Measurements from ENCODE around the gene WDR46. TPM values are rescaled to one million over a fixed set of nuclear protein-coding genes. Genes with fewer than 3 reads are reported as not detected.
A peak's percentile ranks its signal among the peaks of the same experiment; 100 is the strongest.

Gene WDR46
- total RNA-seq, 1 experiment from 2014 or later: 99.2 TPM

- Histone ChIP-seq H3K9ac (ENCODE audit: extremely low read depth, insufficient read length, low read length) (peak overlapping the region; percentile 99), H3K27ac (ENCODE audit: insufficient read length, low read depth, low read length) (peak overlapping the region; percentile 59), H3K23me2 (ENCODE audit: insufficient read length, low read depth, low read length, poor library complexity, severe bottlenecking) (peaks cover 13% of the 10 kb centered on the region), H3K79me1 (ENCODE audit: insufficient read depth, low read depth, low read length, poor library complexity, severe bottlenecking) (no peaks in the 10 kb centered on the region), H2AFZ (ENCODE audit: low read length) (no peak overlapping the region), H3K4me2 (ENCODE audit: insufficient read depth, insufficient read length, low read length) (peak overlapping the region; percentile 86), H3K4ac (ENCODE audit: low read depth, low read length) (no peak overlapping the region), H2BK120ac (ENCODE audit: low read depth, low read length, poor library complexity, severe bottlenecking) (no peak overlapping the region), H3K9me3 (ENCODE audit: control insufficient read depth, low read depth, low read length) (no peaks in the 10 kb centered on the region), H2BK5ac (ENCODE audit: insufficient read length, low read length) (no peak overlapping the region), H3K27me3 (ENCODE audit: insufficient read depth, low read length) (no peaks in the 10 kb centered on the region), H4K20me1 (ENCODE audit: control insufficient read depth, insufficient read depth, insufficient read length) (no peaks in the 10 kb centered on the region), H2BK20ac (ENCODE audit: low read depth, low read length, poor library complexity, severe bottlenecking) (no peak overlapping the region), H4K5ac (ENCODE audit: insufficient read length, low read depth, low read length) (no peak overlapping the region), H4K91ac (ENCODE audit: insufficient read length, low read depth, low read length) (no peak overlapping the region), H2BK15ac (ENCODE audit: low read depth, low read length) (no peak overlapping the region), H2BK12ac (ENCODE audit: insufficient read length, low read depth, low read length) (no peak overlapping the region), H3K14ac (ENCODE audit: insufficient read depth, low read length) (no peak overlapping the region), H4K8ac (replicated peaks; ENCODE audit: insufficient read length, low read depth, low read length) (no peak overlapping the region), H3K79me2 (ENCODE audit: insufficient read depth, low read length) (peaks cover 23% of the 10 kb centered on the region; the same call in 1 of the 2 replicates), H3K56ac (ENCODE audit: insufficient read length, low read depth, low read length) (no peak overlapping the region), H3K4me1 (ENCODE audit: insufficient read depth, low read length) (no peaks in the 10 kb centered on the region; the same call in 1 of the 2 replicates), H3K18ac (ENCODE audit: insufficient read length, low read depth, low read length) (no peak overlapping the region), H3T11ph (ENCODE audit: low read length) (no peak overlapping the region), H2AK5ac (ENCODE audit: insufficient read length, low read length) (no peak overlapping the region), H3K23ac (ENCODE audit: insufficient read length, low read depth, low read length) (no peak overlapping the region)
- no peak for DNase-seq
- no CpG with 5 or more reads among the region's 11 CpGs for WGBS (ENCODE audit: extremely low coverage, insufficient read length, low lambda C conversion rate)
- no peaks in the 10 kb centered on the region; a peak in 1 of 5 replicates for H3K9me3 Mint-ChIP-seq
- TF ChIP-seq CTCF (conservative IDR thresholded peaks at IDR 0.05): no peak
- peak overlapping the region; percentile 93 to 100 (median 100); a peak in 5 of 7 replicates for H3K27ac Mint-ChIP-seq
- peak overlapping the region; percentile 89 to 94 for H3K4me3 Mint-ChIP-seq
- H3K4me1 Mint-ChIP-seq: peaks cover 35 to 51% of the 10 kb centered on the region in 2 experiments
- peaks cover 36 to 62% (median 60%) of the 10 kb centered on the region in 3 experiments for H3K36me3 Mint-ChIP-seq (ENCODE audit: insufficient read depth in 1 of 3, low read depth in 3 of 3)
- H3K27me3 Mint-ChIP-seq (ENCODE audit: low read depth): no peaks in the 10 kb centered on the region; the same call in 1 of the 2 replicates
These were observed 15.7 kb downstream of the WDR46 start for GRCh38 chr6:33273129-33273923.

Data from H9 (cell line).